Thyroid gland (tissue), 4 donors: Measurements from ENCODE around the gene GUCY1B1. TPM values are rescaled to one million over a fixed set of nuclear protein-coding genes. Genes with fewer than 3 reads are reported as not detected.

ENCODE experiments used
- DNase-seq, 2 donors: peaks; one replicate each; pipeline ENCODE4 v3.0.0-alpha.2; 2019
- H3K27ac ChIP-seq, 3 donors: fragments of 200-600 bp; sonication (generic); 1 replicate in 2 of 3; 2 replicates in 1 of 3; pipeline ENCODE4 v1.5.1; 2016 to 2019; ENCODE audit warnings: mild to moderate bottlenecking in 1 of 3, moderate library complexity in 1 of 3
- H3K27me3 ChIP-seq: fragments of 200-600 bp; sonication (generic); one replicate; pipeline ENCODE4 v1.5.1; 2019
- H3K36me3 ChIP-seq, 2 donors: fragments of 200-600 bp; sonication (generic); one replicate each; pipeline ENCODE4 v1.5.1; 2016 to 2019
- H3K4me1 ChIP-seq, 2 donors: fragments of 200-600 bp; sonication (generic); one replicate each; pipeline ENCODE4 v1.5.1; 2017 to 2019
- H3K4me3 ChIP-seq, 3 donors: fragments of 200-600 bp; sonication (generic); replicated peaks in 1 of 3; 1 replicate in 2 of 3; 2 replicates in 1 of 3; pipeline ENCODE4 v1.5.1; 2016; ENCODE audit warnings: mild to moderate bottlenecking in 1 of 3
- H3K9me3 ChIP-seq: fragments of 200-600 bp; sonication (generic); one replicate; pipeline ENCODE4 v1.5.1; 2017
- POLR2A ChIP-seq, 2 donors: fragments of 450-650 bp; IDR thresholded peaks; one replicate each; pipeline ENCODE4 v1.6.1; 2017; ENCODE audit warnings: antibody characterized with exemption in 2 of 2, mild to moderate bottlenecking in 2 of 2, moderate library complexity in 1 of 2
- WGBS, 2 donors: methylation state at CpG; one replicate each; pipeline ENCODE4 v1.1.5; 2017; 5-methylcytosine and 5-hydroxymethylcytosine counted together
- intact Hi-C: fragments of 100-400 bp; cut with DNase I; formaldehyde crosslinking; loops from one replicate; pipeline ENCODE4 v1.15.1; 2023
- total RNA-seq, 4 donors: library from RNA; depleted of rRNA; stranded (reverse); fragments of >200 nt; gene quantifications; one replicate each; pipeline ENCODE4 v1.2.3, GENCODE V29; 2016
- TF ChIP-seq, protein P1 (sequence below), 6 experiments: fragments of 200-600 bp in 3 of 6; fragments of 450-650 bp in 3 of 6; sonication (generic) in 3 of 6; IDR thresholded peaks; one replicate each; pipeline ENCODE4 v1.5.1; 2016 to 2019; ENCODE audit warnings: antibody characterized with exemption in 6 of 6, mild to moderate bottlenecking in 2 of 6, inconsistent platforms in 1 of 6, moderate library complexity in 1 of 6

Gene GUCY1B1
- total RNA-seq, 4 donors from 2014 or later, result 5.0 to 11.3 (median 7.3) TPM

- WGBS, 2 donors, result 96 to 99% methylated on average over 3 of the region's 3 CpGs
- H3K9me3 ChIP-seq, result no peaks in the 10 kb centered on the region
- TF ChIP-seq POLR2A (IDR thresholded peaks at IDR 0.05), result no peak
- TF ChIP-seq, protein P1, sequence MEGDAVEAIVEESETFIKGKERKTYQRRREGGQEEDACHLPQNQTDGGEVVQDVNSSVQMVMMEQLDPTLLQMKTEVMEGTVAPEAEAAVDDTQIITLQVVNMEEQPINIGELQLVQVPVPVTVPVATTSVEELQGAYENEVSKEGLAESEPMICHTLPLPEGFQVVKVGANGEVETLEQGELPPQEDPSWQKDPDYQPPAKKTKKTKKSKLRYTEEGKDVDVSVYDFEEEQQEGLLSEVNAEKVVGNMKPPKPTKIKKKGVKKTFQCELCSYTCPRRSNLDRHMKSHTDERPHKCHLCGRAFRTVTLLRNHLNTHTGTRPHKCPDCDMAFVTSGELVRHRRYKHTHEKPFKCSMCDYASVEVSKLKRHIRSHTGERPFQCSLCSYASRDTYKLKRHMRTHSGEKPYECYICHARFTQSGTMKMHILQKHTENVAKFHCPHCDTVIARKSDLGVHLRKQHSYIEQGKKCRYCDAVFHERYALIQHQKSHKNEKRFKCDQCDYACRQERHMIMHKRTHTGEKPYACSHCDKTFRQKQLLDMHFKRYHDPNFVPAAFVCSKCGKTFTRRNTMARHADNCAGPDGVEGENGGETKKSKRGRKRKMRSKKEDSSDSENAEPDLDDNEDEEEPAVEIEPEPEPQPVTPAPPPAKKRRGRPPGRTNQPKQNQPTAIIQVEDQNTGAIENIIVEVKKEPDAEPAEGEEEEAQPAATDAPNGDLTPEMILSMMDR (IDR thresholded peaks at IDR 0.05), result no peak
These were observed 94.4 kb downstream of the GUCY1B1 start for GRCh38 chr4:155853189-155853588.

DNA sequence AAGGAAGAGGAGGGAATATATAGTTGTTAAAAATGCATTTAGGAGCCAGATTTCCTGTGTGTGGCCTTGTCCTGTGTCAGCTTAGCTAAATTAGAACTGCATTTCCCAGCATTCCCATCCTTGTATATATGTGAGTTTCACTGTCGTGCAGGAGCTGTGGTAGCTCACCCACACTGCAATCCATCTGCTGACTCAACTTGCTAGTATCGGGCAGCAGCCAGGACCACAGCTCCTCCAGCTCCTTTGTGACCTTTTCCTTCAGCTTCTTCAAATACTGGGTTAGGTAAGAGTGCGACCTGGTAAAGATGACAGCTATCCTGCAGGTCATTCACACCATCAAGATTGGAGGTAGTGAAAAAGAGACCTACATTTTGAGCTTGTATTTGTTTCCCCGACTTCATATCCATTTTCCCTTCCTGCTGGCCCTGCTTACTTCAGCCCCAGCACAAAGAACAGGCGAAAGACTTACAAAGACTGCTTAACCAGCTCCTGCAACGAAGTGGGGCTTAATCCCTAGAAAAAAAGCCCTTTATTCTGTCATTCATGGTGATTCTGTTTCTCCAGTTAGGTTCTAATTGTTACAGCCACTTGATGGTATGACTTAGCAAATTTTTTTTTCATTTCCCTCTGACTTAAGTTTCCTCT, 95.9 kb downstream of the GUCY1B1 start:
- H3K4me1 ChIP-seq, result no peaks in the 10 kb centered on the region
- no peak for DNase-seq
- TF ChIP-seq POLR2A (IDR thresholded peaks at IDR 0.05), result no peak
- TF ChIP-seq, protein P1 (IDR thresholded peaks at IDR 0.05), result no peak
- no peaks in the 10 kb centered on the region for H3K36me3 ChIP-seq
- no peaks in the 10 kb centered on the region for H3K27me3 ChIP-seq
- 78 to 80% methylated on average over 6 of the region's 6 CpGs for WGBS, 2 donors
- no peak overlapping the region for H3K27ac ChIP-seq
- H3K9me3 ChIP-seq, result no peaks in the 10 kb centered on the region
- H3K4me3 ChIP-seq, result no peak overlapping the region
- intact Hi-C loops, result no loop called here

More at GRCh38 chr4:155853189-155853588, 94.4 kb downstream of the GUCY1B1 start:
- Histone ChIP-seq H3K36me3 (no peaks in the 10 kb centered on the region), H3K27me3 (no peaks in the 10 kb centered on the region), H3K4me3 (no peak overlapping the region), H3K27ac (no peak overlapping the region), H3K4me1 (no peaks in the 10 kb centered on the region)
- no peak for DNase-seq
- intact Hi-C loops, result no loop called here

DNA sequence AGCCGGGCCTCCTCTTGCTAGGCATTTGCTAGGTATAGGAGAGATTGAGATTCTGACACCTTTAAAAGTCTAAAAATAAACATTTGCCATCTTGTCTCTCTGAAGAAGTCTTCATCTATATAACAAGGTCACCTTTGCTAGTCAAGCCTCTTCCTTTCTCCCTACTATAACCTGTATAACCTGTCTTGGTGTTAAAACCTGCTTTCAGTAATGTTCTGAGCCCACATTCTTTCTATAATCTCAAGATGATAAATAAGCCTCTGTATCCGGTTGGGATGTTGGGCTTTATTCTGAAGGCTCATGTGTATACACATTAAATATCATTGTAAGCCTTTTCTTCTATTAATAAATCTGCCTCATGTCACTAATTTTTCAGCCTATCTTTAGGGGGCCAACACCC, 97.1 kb downstream of the GUCY1B1 start:
- Histone ChIP-seq H3K9me3 (no peaks in the 10 kb centered on the region), H3K27me3 (no peaks in the 10 kb centered on the region), H3K4me1 (no peaks in the 10 kb centered on the region), H3K36me3 (no peaks in the 10 kb centered on the region), H3K27ac (no peak overlapping the region), H3K4me3 (no peak overlapping the region)
- 78 to 85% methylated on average over 2 of the region's 2 CpGs for WGBS, 2 donors
- DNase-seq, result no peak
- intact Hi-C loops, result no loop called here
- TF ChIP-seq, protein P1 (IDR thresholded peaks at IDR 0.05), result no peak
- no peak for TF ChIP-seq POLR2A (IDR thresholded peaks at IDR 0.05)

Other genes with a start within 250 kb of the GUCY1B1 start
- gene GUCY1A1, start 92.2 kb upstream of the GUCY1B1 start, total RNA-seq, result 10 to 100 TPM; 11.4 to 25.8 (median 17.5) TPM
- gene ASIC5, start 107.3 kb downstream of the GUCY1B1 start, total RNA-seq, result not detected
- gene TDO2, start 144.7 kb downstream of the GUCY1B1 start, total RNA-seq, result not detected
- gene CTSO, start 194.8 kb downstream of the GUCY1B1 start, total RNA-seq, result 10 to 100 TPM; 31.9 to 36.3 (median 35.6) TPM